ENCODE data around the gene METTL16. TPM values are rescaled to one million over a fixed set of nuclear protein-coding genes. Genes with fewer than 3 reads are reported as not detected.
A peak's percentile ranks its signal among the peaks of the same experiment; 100 is the strongest.

Gene METTL16
- total RNA-seq, 2 experiments from 2014 or later, result 55.7 to 58.0 TPM

GRCh38 chr17:2483084-2483483 is 28.6 kb downstream of the METTL16 start:
- no peak for TF ChIP-seq CTCF (IDR thresholded peaks at IDR 0.05)
- no peaks in the 10 kb centered on the region for H3K27me3 ChIP-seq (ENCODE audit: control insufficient read depth in 1 of 2, insufficient read depth in 2 of 2, low read length in 2 of 2)
- Mint-ChIP-seq H3K9me3 (no peaks in the 10 kb centered on the region), H3K27me3 (no peaks in the 10 kb centered on the region), H3K27ac (peak overlapping the region; percentile 88), H3K4me1 (ENCODE audit: low read depth) (peaks cover 63% of the 10 kb centered on the region), H3K4me3 (no peak overlapping the region), H3K36me3 (ENCODE audit: low read depth) (peaks cover 40% of the 10 kb centered on the region)
- peaks cover 19% of the 10 kb centered on the region for H3K4me1 ChIP-seq (ENCODE audit: insufficient read depth, low read length)
- no peaks in the 10 kb centered on the region for H3K9me3 ChIP-seq (ENCODE audit: control insufficient read depth in 1 of 2, insufficient read depth in 1 of 2, low read length in 2 of 2)
- peaks cover 13% of the 10 kb centered on the region for H3K36me3 ChIP-seq (ENCODE audit: insufficient read depth, low read length)
- POLR2A ChIA-PET, result interaction anchor here (1.3 kb wide), 2 partner anchors 24 to 28 kb away, joined by 3 to 4 read pairs; partner anchors contain the start of gene METTL16
- intact Hi-C loops (cut with DNase I, micrococcal nuclease), result loop anchor here in 1 of 2 experiments (10.0 kb wide), 2 partner anchors 112 to 192 kb away; partner anchors contain the start of gene PAFAH1B1
- CTCF ChIA-PET, result no interaction called here
- ATAC-seq (ENCODE audit: poor library complexity) (no peak), DNase-seq (no peak)
- H3K27ac ChIP-seq (ENCODE audit: low read depth in 1 of 2, low read length in 2 of 2), result peak overlapping the region in 1 of 2 donors; percentile 82
- no peak overlapping the region for H3K4me3 ChIP-seq (ENCODE audit: low read length)

GRCh38 chr17:2482218-2482617 is 29.5 kb downstream of the METTL16 start:
- Mint-ChIP-seq H3K4me3 (peak overlapping the region; percentile 53), H3K36me3 (ENCODE audit: low read depth) (peaks cover 46% of the 10 kb centered on the region), H3K27ac (peak overlapping the region; percentile 88), H3K9me3 (no peaks in the 10 kb centered on the region), H3K4me1 (ENCODE audit: low read depth) (peaks cover 65% of the 10 kb centered on the region), H3K27me3 (no peaks in the 10 kb centered on the region)
- intact Hi-C loops (cut with DNase I, micrococcal nuclease), result loop anchor here in 1 of 2 experiments (10.0 kb wide), 2 partner anchors 113 to 193 kb away; partner anchors contain the start of gene PAFAH1B1
- no peak for TF ChIP-seq CTCF (IDR thresholded peaks at IDR 0.05)
- Histone ChIP-seq H3K4me3 (ENCODE audit: low read length) (peak overlapping the region; percentile 20), H3K27me3 (ENCODE audit: control insufficient read depth in 1 of 2, insufficient read depth in 2 of 2, low read length in 2 of 2) (no peaks in the 10 kb centered on the region), H3K4me1 (ENCODE audit: insufficient read depth, low read length) (peaks cover 19% of the 10 kb centered on the region), H3K36me3 (ENCODE audit: insufficient read depth, low read length) (peaks cover 21% of the 10 kb centered on the region), H3K9me3 (ENCODE audit: control insufficient read depth in 1 of 2, insufficient read depth in 1 of 2, low read length in 2 of 2) (no peaks in the 10 kb centered on the region), H3K27ac (ENCODE audit: low read depth in 1 of 2, low read length in 2 of 2) (peak overlapping the region; percentile 8 to 82)
- DNase-seq, result peak in 3 of 14 experiments; percentile 46 to 53 (median 51)
- peak; percentile 85 for ATAC-seq (ENCODE audit: poor library complexity)
- POLR2A ChIA-PET, result interaction anchor here (0.6 to 1.5 kb wide), 7 partner anchors 12 to 355 kb away, joined by 3 to 15 read pairs (median 3); partner anchors contain the start of genes METTL16, PAFAH1B1 and TSR1
- CTCF ChIA-PET, result interaction anchor here (1.1 kb wide), 1 partner anchor 9 kb away, joined by 3 read pairs; no protein-coding TSS in a partner anchor

GRCh38 chr17:2481760-2482159 is 29.9 kb downstream of the METTL16 start:
- DNase-seq (peak in 1 of 14 experiments; percentile 20), ATAC-seq (ENCODE audit: poor library complexity) (peak; percentile 47)
- H3K9me3 ChIP-seq (ENCODE audit: control insufficient read depth in 1 of 2, insufficient read depth in 1 of 2, low read length in 2 of 2), result no peaks in the 10 kb centered on the region
- H3K27me3 ChIP-seq (ENCODE audit: control insufficient read depth in 1 of 2, insufficient read depth in 2 of 2, low read length in 2 of 2), result no peaks in the 10 kb centered on the region
- TF ChIP-seq CTCF (IDR thresholded peaks at IDR 0.05), result no peak
- Mint-ChIP-seq H3K36me3 (ENCODE audit: low read depth) (peaks cover 44% of the 10 kb centered on the region), H3K4me1 (ENCODE audit: low read depth) (peaks cover 60% of the 10 kb centered on the region), H3K9me3 (no peaks in the 10 kb centered on the region), H3K27me3 (no peaks in the 10 kb centered on the region), H3K27ac (peak overlapping the region; percentile 88), H3K4me3 (peak overlapping the region; percentile 53)
- ChIA-PET POLR2A (interaction anchor here (0.6 to 1.5 kb wide), 7 partner anchors 12 to 356 kb away, joined by 3 to 15 read pairs (median 3); partner anchors contain the start of genes METTL16, PAFAH1B1 and TSR1), CTCF (interaction anchor here (1.1 kb wide), 1 partner anchor 9 kb away, joined by 3 read pairs; no protein-coding TSS in a partner anchor)
- peaks cover 16% of the 10 kb centered on the region for H3K4me1 ChIP-seq (ENCODE audit: insufficient read depth, low read length)
- no peak overlapping the region for H3K4me3 ChIP-seq (ENCODE audit: low read length)
- peaks cover 25% of the 10 kb centered on the region for H3K36me3 ChIP-seq (ENCODE audit: insufficient read depth, low read length)
- intact Hi-C loops (cut with DNase I, micrococcal nuclease), result loop anchor here in 1 of 2 experiments (10.0 kb wide), 2 partner anchors 113 to 193 kb away; partner anchors contain the start of gene PAFAH1B1
- H3K27ac ChIP-seq (ENCODE audit: low read depth in 1 of 2, low read length in 2 of 2), result peak overlapping the region; percentile 8 to 82
